Measurements from ENCODE around the gene LRMDA.

- TF ChIP-seq CTCF (conservative IDR thresholded peaks at IDR 0.05; ENCODE audit: low read length) (no peak), EZH2phosphoT487 (IDR thresholded peaks at IDR 0.05; ENCODE audit: borderline replicate concordance, low read depth, low read length) (no peak)
These were observed 706.9 kb downstream of the LRMDA start for GRCh38 chr10:76138286-76138685.

Data from OCI-LY7 (cell line).